SU-DHL-6 (cell line): Measurements from ENCODE around the gene KLRK1.
"Not testable (repeated sequence)": the region's sequence is repeated elsewhere in the genome, so short reads cannot be mapped to it uniquely, and the experiment has no call there.

ENCODE experiments used
- H2AFZ ChIP-seq: fragments of 200-600 bp; sonication (generic); 2 replicates; pipeline ENCODE4 v1.6.1; 2014; ENCODE audit warnings: low read depth, mild to moderate bottlenecking, moderate library complexity, mixed read lengths, antibody characterized with exemption, low read length; ENCODE audit not compliant: severe bottlenecking
- H3F3A ChIP-seq: fragments of 200-600 bp; shearing (Covaris generic); 2 replicates; pipeline ENCODE4 v1.6.0; 2016; ENCODE audit warnings: antibody characterized with exemption, mild to moderate bottlenecking; ENCODE audit not compliant: insufficient read depth
- H3K27ac ChIP-seq: fragments of 200-600 bp; sonication (generic); 2 replicates; pipeline ENCODE4 v1.5.1; 2016; ENCODE audit warnings: low read depth, mild to moderate bottlenecking, low read length, moderate library complexity, mixed read lengths
- H3K27me3 ChIP-seq: fragments of 200-600 bp; sonication (generic), shearing (Covaris generic); 2 replicates; pipeline ENCODE4 v1.6.0; 2014; ENCODE audit warnings: mild to moderate bottlenecking, low read length
- H3K36me3 ChIP-seq: fragments of 200-600 bp; sonication (generic); 2 replicates; pipeline ENCODE4 v1.6.1; 2014; ENCODE audit warnings: mild to moderate bottlenecking, low read length, mixed read lengths
- H3K4me2 ChIP-seq: fragments of 300-600, 200-600 bp; shearing (Covaris generic), sonication (generic); 2 replicates; pipeline ENCODE4 v1.6.0; 2014; ENCODE audit warnings: low read length, low read depth, mild to moderate bottlenecking; ENCODE audit not compliant: poor library complexity, severe bottlenecking
- H3K4me3 ChIP-seq: fragments of 200-600 bp; sonication (generic); 2 replicates; pipeline ENCODE4 v1.5.1; 2014; ENCODE audit warnings: antibody characterized with exemption, low read length, mild to moderate bottlenecking, mixed read lengths; ENCODE audit not compliant: insufficient read depth, poor library complexity, severe bottlenecking
- H3K79me2 ChIP-seq: fragments of 200-600 bp; sonication (generic); 2 replicates; pipeline ENCODE4 v1.6.1; 2014; ENCODE audit warnings: mild to moderate bottlenecking, low read length, moderate library complexity; ENCODE audit not compliant: insufficient read depth
- H3K9ac ChIP-seq: fragments of 200-600 bp; sonication (generic); 2 replicates; pipeline ENCODE4 v1.7.0; 2014; ENCODE audit warnings: mild to moderate bottlenecking, low read length
- H3K9me2 ChIP-seq: fragments of 200-600 bp; sonication (generic); replicated peaks from 2 replicates; pipeline ENCODE4 v1.6.1; 2014; ENCODE audit warnings: low read length; ENCODE audit not compliant: insufficient read depth
- H3K9me3 ChIP-seq: fragments of 200-600 bp; sonication (generic); 2 replicates; pipeline ENCODE4 v1.6.1; 2014; ENCODE audit warnings: low read length, mixed read lengths; ENCODE audit not compliant: insufficient read depth
- H4K20me1 ChIP-seq: fragments of 200-600 bp; sonication (generic); 2 replicates; pipeline ENCODE4 v1.6.1; 2014; ENCODE audit warnings: low read depth, mild to moderate bottlenecking, antibody characterized with exemption, low read length, moderate library complexity, mixed read lengths
- CTCF ChIP-seq: fragments of 200-600 bp; sonication (generic); IDR thresholded peaks from one replicate; pipeline ENCODE4 v1.5.1; 2017; ENCODE audit warnings: antibody characterized with exemption, mild to moderate bottlenecking, low read length, moderate library complexity; ENCODE audit not compliant: insufficient read depth, poor library complexity, severe bottlenecking
- EZH2phosphoT487 ChIP-seq: fragments of 200-600 bp; sonication (generic), shearing (Covaris generic); conservative IDR thresholded peaks from 2 replicates; pipeline ENCODE4 v1.6.1; 2018; ENCODE audit warnings: mild to moderate bottlenecking, antibody characterized with exemption, low read length, moderate library complexity, mixed read lengths

The KLRK1 gene

GRCh38 chr12:10369557-10370415 lies 20.1 kb downstream of the KLRK1 start:
- Histone ChIP-seq H4K20me1 (no peaks in the 10 kb centered on the region), H3K9ac (no peak overlapping the region), H3K4me2 (no peak overlapping the region), H3F3A (no peaks in the 10 kb centered on the region), H3K27ac (no peak overlapping the region), H3K9me2 (no peaks in the 10 kb centered on the region), H3K9me3 (no peaks in the 10 kb centered on the region), H2AFZ (no peak overlapping the region), H3K36me3 (no peaks in the 10 kb centered on the region), H3K79me2 (no peaks in the 10 kb centered on the region), H3K4me3 (no peak overlapping the region), H3K27me3 (no peaks in the 10 kb centered on the region)
- no peak for TF ChIP-seq EZH2phosphoT487

- TF ChIP-seq EZH2phosphoT487 (no peak), CTCF (no peak)
- Histone ChIP-seq H3K27me3 (no peaks in the 10 kb centered on the region), H3K4me2 (no peak overlapping the region), H3K27ac (no peak overlapping the region), H2AFZ (no peak overlapping the region), H3K9me2 (no peaks in the 10 kb centered on the region), H3K9me3 (no peaks in the 10 kb centered on the region), H3F3A (no peaks in the 10 kb centered on the region), H4K20me1 (no peaks in the 10 kb centered on the region), H3K4me3 (no peak overlapping the region), H3K9ac (no peak overlapping the region), H3K79me2 (no peaks in the 10 kb centered on the region), H3K36me3 (no peaks in the 10 kb centered on the region)
Observed at GRCh38 chr12:10368206-10369171, 21.4 kb downstream of the KLRK1 start.

DNA sequence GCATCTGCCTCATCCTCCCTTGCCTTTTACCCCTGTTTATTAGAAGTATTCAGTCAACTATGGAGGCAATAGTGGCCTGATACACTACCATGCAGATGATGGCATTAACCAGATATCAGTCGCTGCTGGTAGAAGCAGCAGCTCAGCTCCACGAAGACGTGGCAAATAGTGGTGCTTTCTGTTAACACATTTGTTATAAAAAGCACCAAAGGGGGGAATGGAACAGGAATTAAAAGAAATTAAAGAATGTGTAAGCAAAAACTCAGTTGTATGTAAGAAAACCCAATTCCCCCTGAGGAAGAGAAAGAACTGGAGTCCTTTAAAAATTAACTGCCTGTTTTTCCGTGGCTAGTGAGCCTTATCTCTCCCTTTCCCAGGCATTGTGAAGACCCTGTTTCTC lies 22.1 kb downstream of the KLRK1 start:
- H3K36me3 ChIP-seq, H4K20me1 ChIP-seq, H3K9me2 ChIP-seq, H3K4me3 ChIP-seq, H3F3A ChIP-seq, H3K27ac ChIP-seq, H3K27me3 ChIP-seq, H2AFZ ChIP-seq, H3K4me2 ChIP-seq, H3K79me2 ChIP-seq, H3K9ac ChIP-seq, H3K9me3 ChIP-seq: not testable (repeated sequence)

GRCh38 chr12:10366875-10367274 lies 23.0 kb downstream of the KLRK1 start:
- Histone ChIP-seq H4K20me1 (no peaks in the 10 kb centered on the region), H3F3A (no peaks in the 10 kb centered on the region), H3K4me2 (no peak overlapping the region), H3K9ac (no peak overlapping the region), H3K27ac (no peak overlapping the region), H3K9me3 (no peaks in the 10 kb centered on the region), H2AFZ (no peak overlapping the region), H3K36me3 (no peaks in the 10 kb centered on the region), H3K4me3 (no peak overlapping the region), H3K27me3 (no peaks in the 10 kb centered on the region), H3K9me2 (no peaks in the 10 kb centered on the region), H3K79me2 (no peaks in the 10 kb centered on the region)
- no peak for TF ChIP-seq EZH2phosphoT487
- TF ChIP-seq CTCF: no peak
